GM10248 (cell line): ENCODE data around the gene C1orf174.

Experiments
- CTCF ChIA-PET: fragments of 300-600 bp; sonication (Branson Sonifier 250); formaldehyde crosslinking; extraction: SDS; loops from one replicate; lab custom pipeline; 2021; ENCODE audit warnings: antibody characterized with exemption; lab: Yijun Ruan, JAX
- POLR2A ChIA-PET: fragments of 350-650 bp; sonication (Branson Sonifier 250); formaldehyde crosslinking; extraction: SDS; loops from one replicate; lab custom pipeline; 2020; ENCODE audit warnings: antibody characterized with exemption; lab: Yijun Ruan, JAX
- DNase-seq: peaks from one replicate; pipeline ENCODE4 v3.0.0; 2012; ENCODE audit errors: extremely low spot score
- TF ChIP-seq, protein P1 (sequence below): IDR thresholded peaks from 2 replicates; pipeline ENCODE4 v1.5.1; 2012; ENCODE audit warnings: mild to moderate bottlenecking, low read depth; ENCODE audit errors: extremely low read depth, missing control alignments, control extremely low read depth

Gene C1orf174

GRCh38 chr1:3903141-3904005 is 3.3 kb upstream of the C1orf174 start:
- POLR2A ChIA-PET: no interaction called here

DNA sequence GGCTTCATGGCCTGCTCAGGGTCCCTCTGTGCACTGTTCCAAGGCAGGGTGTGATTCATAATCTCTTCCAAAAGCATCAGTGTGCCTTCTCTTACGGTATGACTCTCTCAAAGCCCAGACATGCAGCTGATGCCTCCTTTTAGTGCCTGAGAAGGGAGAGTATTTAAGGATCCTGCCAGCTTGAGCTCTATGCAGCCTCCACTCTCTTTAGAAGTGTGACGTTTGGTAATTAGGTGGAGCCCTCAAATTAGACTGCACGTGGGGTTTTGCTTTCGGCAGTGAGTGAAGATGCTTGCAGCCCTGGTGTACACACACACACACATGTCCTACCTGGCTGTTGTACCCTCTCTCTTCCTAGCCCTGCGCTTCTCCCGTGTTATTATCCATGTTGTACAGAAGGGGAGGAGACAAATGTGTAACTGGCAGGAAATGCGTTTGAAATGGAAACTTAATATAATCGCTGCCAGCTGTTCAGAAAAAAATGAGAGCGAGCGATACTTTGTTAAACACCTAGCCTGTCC is 2.6 kb upstream of the C1orf174 start:
- no peak for DNase-seq
- ChIA-PET POLR2A (no interaction called here), CTCF (interaction anchor here (1.4 to 1.6 kb wide), 2 partner anchors 45 to 47 kb away, joined by 3 to 4 read pairs; partner anchors contain the start of gene DFFB)
- TF ChIP-seq, protein P1, sequence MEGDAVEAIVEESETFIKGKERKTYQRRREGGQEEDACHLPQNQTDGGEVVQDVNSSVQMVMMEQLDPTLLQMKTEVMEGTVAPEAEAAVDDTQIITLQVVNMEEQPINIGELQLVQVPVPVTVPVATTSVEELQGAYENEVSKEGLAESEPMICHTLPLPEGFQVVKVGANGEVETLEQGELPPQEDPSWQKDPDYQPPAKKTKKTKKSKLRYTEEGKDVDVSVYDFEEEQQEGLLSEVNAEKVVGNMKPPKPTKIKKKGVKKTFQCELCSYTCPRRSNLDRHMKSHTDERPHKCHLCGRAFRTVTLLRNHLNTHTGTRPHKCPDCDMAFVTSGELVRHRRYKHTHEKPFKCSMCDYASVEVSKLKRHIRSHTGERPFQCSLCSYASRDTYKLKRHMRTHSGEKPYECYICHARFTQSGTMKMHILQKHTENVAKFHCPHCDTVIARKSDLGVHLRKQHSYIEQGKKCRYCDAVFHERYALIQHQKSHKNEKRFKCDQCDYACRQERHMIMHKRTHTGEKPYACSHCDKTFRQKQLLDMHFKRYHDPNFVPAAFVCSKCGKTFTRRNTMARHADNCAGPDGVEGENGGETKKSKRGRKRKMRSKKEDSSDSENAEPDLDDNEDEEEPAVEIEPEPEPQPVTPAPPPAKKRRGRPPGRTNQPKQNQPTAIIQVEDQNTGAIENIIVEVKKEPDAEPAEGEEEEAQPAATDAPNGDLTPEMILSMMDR: no peak

More at GRCh38 chr1:3903141-3904005, 3.3 kb upstream of the C1orf174 start:
- TF ChIP-seq, protein P1: no peak
- CTCF ChIA-PET: interaction anchor here (1.4 to 1.6 kb wide), 2 partner anchors 46 to 48 kb away, joined by 3 to 4 read pairs; partner anchors contain the start of gene DFFB
- DNase-seq: no peak

- CTCF ChIA-PET: no interaction called here
- POLR2A ChIA-PET: no interaction called here
- DNase-seq: no peak
- TF ChIP-seq, protein P1: no peak
Observed at GRCh38 chr1:3902111-3902511, 2.0 kb upstream of the C1orf174 start.

- TF ChIP-seq, protein P1: no peak
- peak; percentile 98 for DNase-seq
- ChIA-PET CTCF (interaction anchor here (3.1 kb wide), 1 partner anchor 43 kb away, joined by 13 read pairs; the partner anchor contains the start of genes CEP104 and DFFB), POLR2A (no interaction called here)
Observed at GRCh38 chr1:3900969-3901529, 977 bp upstream of the C1orf174 start.

DNA sequence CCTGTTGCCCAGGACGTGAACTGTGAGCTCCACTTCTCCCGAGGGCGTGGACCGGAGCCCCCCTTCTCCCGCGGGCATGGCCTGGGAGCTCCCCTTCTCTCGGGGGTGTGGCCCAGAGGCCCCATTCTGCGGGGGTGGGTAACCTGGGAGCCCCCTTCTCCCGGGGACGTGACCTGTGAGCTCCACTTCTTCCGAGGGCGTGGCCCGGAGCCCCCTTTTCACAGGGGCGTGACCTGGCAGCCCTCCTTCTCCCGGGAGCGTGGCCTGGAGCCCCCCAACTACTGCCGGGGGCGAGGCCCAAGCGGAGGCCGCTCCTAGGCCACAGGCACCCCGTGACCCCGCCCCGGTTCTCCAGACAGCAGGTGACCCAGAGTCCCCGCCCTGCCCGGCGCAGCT is 320 bp downstream of the C1orf174 start:
- CTCF ChIA-PET: interaction anchor here (1.0 to 3.1 kb wide), 4 partner anchors 42 to 126 kb away, joined by 3 to 13 read pairs (median 4); partner anchors contain the start of genes CEP104, DFFB and LRRC47
- POLR2A ChIA-PET: no interaction called here
- peak; percentile 60 for DNase-seq
- TF ChIP-seq, protein P1: peak; percentile 11
